AG10803 (cell line): Measurements from ENCODE around the gene ZNF839.
"Not testable (repeated sequence)": the region's sequence is repeated elsewhere in the genome, so short reads cannot be mapped to it uniquely, and the experiment has no call there.

Source experiments
- DNase-seq: peaks from one replicate; pipeline ENCODE4 v3.0.0; 2010; ENCODE audit warnings: low read depth
- H3K4me3 ChIP-seq: 2 replicates; pipeline ENCODE4 v1.5.1; 2011; ENCODE audit warnings: mild to moderate bottlenecking, low read length, control low read depth
- TF ChIP-seq, protein P1 (sequence below): conservative IDR thresholded peaks from 2 replicates; pipeline ENCODE4 v1.5.1; 2011; ENCODE audit warnings: mild to moderate bottlenecking, low read length, control low read depth, inconsistent platforms

The ZNF839 gene

DNA sequence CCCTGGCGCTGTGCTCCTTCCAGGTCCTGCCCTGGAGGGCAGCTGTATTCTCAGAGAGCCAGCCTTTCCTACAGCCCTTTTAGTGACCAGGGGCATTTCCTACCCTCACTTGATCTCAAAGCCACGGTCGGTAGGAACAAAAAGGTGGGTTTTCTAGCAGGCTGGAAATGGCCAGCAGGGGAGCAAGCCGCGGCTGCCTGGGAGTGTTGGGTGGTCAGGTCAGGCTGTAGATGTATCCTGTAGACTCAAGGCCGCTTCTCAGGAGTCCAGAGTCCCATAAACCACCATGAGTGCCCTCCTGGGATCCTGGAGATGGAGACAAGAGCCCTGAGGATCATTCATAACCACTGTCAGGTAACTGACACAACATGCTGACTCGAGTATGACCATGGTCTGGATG, 24.5 kb downstream of the ZNF839 start:
- DNase-seq = no peak
- no peak overlapping the region for H3K4me3 ChIP-seq
- TF ChIP-seq, protein P1, sequence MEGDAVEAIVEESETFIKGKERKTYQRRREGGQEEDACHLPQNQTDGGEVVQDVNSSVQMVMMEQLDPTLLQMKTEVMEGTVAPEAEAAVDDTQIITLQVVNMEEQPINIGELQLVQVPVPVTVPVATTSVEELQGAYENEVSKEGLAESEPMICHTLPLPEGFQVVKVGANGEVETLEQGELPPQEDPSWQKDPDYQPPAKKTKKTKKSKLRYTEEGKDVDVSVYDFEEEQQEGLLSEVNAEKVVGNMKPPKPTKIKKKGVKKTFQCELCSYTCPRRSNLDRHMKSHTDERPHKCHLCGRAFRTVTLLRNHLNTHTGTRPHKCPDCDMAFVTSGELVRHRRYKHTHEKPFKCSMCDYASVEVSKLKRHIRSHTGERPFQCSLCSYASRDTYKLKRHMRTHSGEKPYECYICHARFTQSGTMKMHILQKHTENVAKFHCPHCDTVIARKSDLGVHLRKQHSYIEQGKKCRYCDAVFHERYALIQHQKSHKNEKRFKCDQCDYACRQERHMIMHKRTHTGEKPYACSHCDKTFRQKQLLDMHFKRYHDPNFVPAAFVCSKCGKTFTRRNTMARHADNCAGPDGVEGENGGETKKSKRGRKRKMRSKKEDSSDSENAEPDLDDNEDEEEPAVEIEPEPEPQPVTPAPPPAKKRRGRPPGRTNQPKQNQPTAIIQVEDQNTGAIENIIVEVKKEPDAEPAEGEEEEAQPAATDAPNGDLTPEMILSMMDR = no peak

DNA sequence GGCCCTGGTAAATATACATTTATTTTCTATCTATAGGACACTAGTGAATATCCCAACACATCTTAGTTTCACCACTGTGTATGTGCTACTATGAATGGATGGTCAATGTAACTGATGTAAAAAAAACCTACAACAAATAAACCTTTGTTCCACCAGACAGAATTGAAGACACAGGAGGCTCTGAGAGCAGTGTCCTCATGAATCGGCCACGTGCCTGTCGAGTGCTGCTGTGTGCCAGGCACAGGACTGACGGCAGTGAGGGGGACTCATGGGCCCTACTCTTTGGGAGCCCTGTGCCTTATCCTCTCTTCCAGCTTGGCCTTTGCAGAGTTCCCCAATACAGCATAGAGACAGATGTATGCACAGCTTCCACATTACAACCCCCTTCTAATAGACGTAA, 24.9 kb downstream of the ZNF839 start:
- H3K4me3 ChIP-seq = no peak overlapping the region
- TF ChIP-seq, protein P1 = no peak
- DNase-seq = no peak

DNA sequence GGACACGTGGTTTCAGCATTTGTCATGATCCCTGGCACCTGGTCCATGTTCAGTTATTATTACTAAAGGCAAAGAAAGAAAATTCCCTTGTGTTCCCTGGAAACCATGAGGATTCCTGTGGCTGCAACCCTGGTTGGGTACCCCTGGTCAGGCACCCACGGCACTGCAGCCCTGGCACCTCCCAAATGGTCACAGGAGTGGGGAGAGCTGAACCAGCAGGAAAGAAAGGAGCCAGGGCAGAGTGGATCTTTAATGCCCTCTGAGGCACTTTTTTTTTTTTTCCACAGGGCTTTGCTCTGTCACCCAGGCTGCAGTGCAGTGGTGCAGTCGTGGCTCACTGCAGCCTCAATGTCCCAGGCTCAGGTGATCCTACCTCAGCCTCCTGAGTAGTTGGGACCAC, 25.7 kb downstream of the ZNF839 start:
- no peak for DNase-seq
- no peak overlapping the region for H3K4me3 ChIP-seq
- TF ChIP-seq, protein P1 = no peak

DNA sequence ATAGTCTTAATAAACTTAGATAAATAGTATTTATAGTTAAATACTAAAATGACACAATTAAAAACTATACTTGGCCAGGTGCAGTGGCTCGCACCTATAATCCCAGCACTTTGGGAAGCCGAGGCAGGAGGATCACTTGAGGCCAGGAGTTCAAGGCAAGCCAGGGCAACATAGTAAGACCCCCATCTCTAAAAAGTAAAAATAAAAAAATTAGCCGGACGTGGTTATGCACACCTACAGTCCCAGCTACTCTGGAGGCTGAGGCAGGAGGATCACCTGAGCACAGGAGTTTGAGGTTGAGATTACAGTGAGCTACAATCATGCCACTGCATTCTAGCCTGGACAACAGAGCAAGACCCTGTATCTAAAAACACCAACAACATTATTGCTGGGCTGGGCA, 27.1 kb downstream of the ZNF839 start:
- TF ChIP-seq, protein P1 = no peak
- H3K4me3 ChIP-seq = no peak overlapping the region
- no peak for DNase-seq

DNA sequence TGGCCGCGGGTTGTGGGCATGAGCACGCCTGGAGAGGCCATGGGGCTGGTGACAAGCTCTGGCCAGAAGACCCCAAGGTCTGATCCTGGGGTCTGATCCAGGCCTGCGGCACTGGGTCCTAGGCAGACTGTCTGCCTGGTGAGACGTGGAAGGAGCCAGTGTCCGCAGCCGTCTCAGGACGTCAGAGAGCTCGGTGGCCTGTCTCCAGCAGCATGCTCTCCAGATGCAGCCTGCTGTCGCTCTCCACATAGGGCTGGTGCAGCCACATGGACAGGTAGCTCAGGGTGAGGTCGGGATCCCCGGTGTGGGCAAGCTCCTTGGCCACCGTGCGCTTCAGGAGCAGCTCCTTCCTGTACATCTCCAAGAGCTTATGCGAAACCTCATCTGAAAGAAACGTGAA, 28.8 kb downstream of the ZNF839 start:
- TF ChIP-seq, protein P1 = no peak
- no peak overlapping the region for H3K4me3 ChIP-seq

DNA sequence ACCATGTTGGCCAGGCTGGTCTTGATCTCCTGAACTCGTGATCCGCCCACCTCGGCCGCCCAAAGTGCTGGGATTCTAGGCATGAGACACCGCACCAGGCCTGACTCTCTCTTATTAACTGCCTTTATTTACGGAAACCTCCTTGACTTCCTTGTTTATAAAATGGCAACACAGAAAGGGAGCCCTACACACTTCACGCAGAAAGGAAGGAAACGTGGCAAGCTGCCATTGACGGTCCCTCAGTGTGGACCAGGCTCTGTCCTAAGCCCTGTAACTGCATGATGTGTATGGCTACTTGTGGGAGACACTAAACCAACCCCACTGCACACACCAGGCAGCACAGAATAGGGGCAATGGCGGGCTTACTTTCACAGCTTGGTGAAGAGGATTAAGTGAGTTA, 31.5 kb downstream of the ZNF839 start:
- H3K4me3 ChIP-seq = no peak overlapping the region
- DNase-seq = no peak

More for the DNA sequence above, 28.8 kb downstream of the ZNF839 start:
- DNase-seq = no peak

DNA sequence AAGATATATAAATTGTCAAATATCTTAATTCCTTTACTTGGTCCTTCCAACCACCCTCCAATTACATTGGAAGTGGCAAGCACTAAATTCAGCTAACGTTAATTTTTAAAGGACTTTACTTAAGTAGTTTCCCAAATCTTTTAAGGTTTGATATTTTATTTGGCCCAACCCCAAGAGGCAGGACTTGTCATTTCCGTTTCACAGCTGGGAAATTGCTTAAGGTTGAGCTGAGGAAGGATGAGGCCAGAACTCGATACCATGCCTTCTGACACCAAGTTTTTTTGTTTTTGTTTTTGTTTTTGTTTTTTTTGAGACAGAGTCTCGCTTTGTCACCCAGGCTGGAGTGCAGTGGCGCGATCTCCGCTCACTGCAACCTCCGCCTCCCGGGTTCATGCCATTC, 32.0 kb downstream of the ZNF839 start:
- H3K4me3 ChIP-seq, DNase-seq: not testable (repeated sequence)

More for the DNA sequence above, 31.5 kb downstream of the ZNF839 start:
- TF ChIP-seq, protein P1 = no peak

DNA sequence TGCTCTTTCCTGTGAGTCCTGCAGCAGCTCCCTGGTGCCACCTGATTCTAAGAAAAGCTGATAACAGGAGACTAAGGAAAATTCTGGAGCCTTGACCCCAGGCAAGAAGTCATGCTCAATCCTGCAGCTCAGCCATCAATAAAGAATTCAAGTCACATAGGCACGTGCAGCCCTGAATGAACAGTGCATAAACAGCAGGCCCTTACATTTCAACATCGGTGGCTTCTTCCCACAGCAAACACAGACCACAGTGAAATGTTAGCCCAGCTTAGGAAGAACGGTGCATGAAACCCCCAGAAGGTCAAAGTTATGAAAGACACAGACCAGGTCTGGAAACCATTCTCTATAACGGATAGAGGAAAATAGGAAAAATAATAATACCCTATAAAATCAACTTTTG, 32.7 kb downstream of the ZNF839 start:
- no peak for DNase-seq
- TF ChIP-seq, protein P1 = no peak

More for the DNA sequence above, 32.7 kb downstream of the ZNF839 start:
- H3K4me3 ChIP-seq = no peak overlapping the region
